ENCODE data around the gene PLEKHA7.

GRCh38 chr11:16764888-16765287 is 249.3 kb downstream of the PLEKHA7 start:
- no peak for TF ChIP-seq CTCF (IDR thresholded peaks at IDR 0.05; ENCODE audit: low read depth, low read length)
- TF ChIP-seq MAX (IDR thresholded peaks at IDR 0.05; ENCODE audit: low read depth, low read length), result no peak
